SKM-1 (cell line): Measurements from ENCODE around the gene HPS4.
A peak's percentile ranks its signal among the peaks of the same experiment; 100 is the strongest.

Experiments
- DNase-seq: peaks from one replicate; lab custom pipeline; 2025; ENCODE audit not compliant: unreplicated experiment; lab: John Stamatoyannopoulos, UW

HPS4 gene

GRCh38 chr22:26499188-26499703, 15.7 kb upstream of the HPS4 start:
- no peak for DNase-seq

DNA sequence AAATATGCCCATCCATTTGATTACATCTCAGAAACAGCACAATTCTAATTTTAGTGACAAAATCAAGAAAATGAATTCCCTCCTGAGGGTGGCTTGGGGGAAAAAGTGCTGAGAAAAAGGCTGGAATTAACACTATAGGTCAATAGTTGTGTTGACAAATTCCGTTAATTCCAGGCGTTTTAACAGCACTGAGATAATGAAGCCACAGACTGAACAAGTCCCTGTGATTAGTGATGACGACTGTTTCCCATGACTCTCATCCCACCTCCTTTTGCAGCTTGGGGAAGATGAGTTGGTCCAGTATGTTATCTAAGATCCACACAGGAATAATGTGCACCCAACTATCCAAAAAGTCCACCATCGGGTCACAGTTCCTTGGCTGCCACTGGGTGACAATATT, 12.9 kb upstream of the HPS4 start:
- no peak for DNase-seq

GRCh38 chr22:26494506-26494905, 10.9 kb upstream of the HPS4 start:
- no peak for DNase-seq

DNA sequence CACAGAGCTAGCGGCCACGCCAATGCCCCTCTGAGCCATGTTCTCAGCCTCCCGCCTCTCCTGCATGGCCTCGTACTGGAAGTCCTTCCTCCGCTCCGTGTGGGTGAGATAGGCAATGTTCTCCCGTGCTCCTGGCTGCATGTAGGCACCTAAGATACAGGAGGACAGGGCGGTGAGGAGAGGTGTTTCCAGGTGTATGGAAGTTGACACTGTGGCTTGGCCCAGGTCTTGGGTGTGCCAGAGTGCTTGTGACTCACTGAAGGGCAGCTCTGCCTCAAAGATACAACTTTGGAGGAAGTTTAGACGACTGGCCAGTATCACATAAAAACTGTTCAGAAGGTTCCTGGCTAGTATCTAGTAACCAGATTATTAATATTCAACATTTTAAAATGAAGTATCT, 8.6 kb upstream of the HPS4 start:
- DNase-seq = no peak

DNA sequence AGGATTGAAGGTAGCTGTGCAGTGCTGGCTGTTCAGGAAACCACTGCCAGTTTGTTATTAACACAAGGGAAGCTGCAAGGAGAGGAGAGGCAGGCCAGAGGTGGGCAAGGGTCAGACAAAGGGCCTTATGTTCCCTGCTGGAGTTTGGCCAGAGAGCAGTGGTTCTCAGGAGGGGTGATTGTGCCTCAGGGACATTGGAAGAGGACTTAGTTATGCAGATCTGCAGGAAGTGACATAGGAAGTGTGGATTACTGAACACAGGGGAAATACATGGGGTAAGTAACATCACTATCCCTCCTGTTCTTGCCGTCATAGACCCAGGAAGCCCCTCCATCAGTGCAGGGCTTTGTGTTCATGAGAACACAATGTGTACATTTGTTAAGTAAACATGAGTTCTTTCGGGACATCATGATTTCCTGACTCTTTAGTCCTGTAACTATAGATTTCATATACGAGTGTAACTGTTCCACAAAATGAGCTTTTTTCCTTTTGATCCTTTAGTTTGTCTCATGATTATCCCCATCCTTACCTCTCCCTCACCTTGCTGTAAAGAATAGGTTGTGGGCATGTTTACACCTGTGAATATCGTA, 6.0 kb upstream of the HPS4 start:
- no peak for DNase-seq

- no peak for DNase-seq
Observed at GRCh38 chr22:26487996-26488395, 4.4 kb upstream of the HPS4 start.

DNA sequence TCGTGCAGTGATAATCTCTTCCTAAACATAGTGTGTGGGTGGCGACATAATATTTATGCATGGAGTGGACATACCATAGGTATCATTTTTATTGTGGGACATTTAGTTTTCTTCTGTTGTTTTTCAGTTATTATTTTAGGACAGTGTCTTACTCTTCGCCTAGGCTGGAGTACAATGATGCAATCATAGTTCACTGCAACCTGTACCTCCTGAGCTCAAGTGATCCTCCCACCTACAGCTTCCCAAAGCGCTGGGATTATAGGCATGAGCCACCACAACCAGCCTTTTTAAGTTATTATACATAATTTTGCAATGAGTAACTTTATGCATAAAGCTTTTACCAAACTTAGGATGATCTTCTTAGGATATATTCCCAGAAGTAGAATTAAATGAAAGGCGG, 2.8 kb upstream of the HPS4 start:
- DNase-seq = no peak

- no peak for DNase-seq
Observed at GRCh38 chr22:26485806-26486390, 2.3 kb upstream of the HPS4 start.

GRCh38 chr22:26485013-26485412, 1.4 kb upstream of the HPS4 start:
- DNase-seq = no peak

GRCh38 chr22:26484360-26484706, 750 bp upstream of the HPS4 start:
- no peak for DNase-seq

- DNase-seq = no peak
Observed at GRCh38 chr22:26483043-26483438, 542 bp downstream of the HPS4 start.

DNA sequence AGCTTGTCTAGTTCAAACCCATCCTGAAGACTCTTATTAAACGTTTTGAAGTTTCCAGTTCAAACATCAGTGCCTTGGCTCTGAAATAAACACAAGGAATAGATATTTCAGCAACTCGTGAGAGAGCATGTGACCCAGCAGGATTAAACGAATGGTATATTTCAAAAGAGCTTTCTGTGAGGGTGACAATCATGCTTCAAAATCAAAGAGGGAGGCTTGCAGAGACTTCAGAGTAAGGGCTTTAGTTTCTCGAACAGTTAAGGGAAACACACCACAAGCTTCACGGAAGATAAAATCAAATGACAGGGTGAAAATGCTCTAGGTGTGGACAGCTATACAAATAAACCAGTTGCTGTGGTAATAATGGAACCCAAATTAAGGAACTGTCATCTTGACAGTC, 1.4 kb downstream of the HPS4 start:
- DNase-seq = no peak

DNA sequence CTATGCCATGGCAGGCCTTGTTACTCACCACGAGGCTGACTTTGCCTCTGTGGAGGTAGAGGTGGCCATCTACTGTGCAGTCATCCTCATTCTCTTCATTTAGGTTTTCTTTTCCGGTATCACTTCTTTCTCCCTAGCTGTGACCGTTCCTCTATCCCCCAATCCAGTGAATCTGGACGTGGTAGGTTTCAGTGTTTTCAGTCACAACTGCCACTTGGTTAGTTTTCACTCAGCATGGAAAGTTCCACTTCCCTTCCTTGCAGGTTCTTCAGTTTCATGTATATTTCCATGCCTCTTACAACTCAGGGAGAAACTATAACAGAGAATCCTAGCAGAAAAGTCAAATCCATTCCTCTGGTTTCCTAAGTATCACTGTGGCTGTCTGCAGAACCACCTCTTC, 1.9 kb downstream of the HPS4 start:
- no peak for DNase-seq

GRCh38 chr22:26481112-26481693, 2.4 kb downstream of the HPS4 start:
- DNase-seq = no peak

DNA sequence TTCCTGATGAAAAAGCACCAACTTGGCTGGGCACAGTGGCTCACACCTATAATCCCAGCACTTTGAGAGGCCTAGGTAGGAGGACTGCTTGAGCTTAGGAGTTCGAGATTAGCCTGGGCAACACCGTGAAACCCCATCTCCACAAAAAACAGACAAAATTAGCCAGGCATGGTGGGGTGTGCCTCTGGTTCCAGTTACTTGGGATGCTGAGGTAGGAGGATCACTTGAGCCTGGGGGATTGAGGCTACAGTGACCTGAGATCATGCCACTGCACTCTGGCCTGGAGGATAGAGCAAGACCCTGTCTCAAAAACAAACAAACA, 3.0 kb downstream of the HPS4 start:
- no peak for DNase-seq

DNA sequence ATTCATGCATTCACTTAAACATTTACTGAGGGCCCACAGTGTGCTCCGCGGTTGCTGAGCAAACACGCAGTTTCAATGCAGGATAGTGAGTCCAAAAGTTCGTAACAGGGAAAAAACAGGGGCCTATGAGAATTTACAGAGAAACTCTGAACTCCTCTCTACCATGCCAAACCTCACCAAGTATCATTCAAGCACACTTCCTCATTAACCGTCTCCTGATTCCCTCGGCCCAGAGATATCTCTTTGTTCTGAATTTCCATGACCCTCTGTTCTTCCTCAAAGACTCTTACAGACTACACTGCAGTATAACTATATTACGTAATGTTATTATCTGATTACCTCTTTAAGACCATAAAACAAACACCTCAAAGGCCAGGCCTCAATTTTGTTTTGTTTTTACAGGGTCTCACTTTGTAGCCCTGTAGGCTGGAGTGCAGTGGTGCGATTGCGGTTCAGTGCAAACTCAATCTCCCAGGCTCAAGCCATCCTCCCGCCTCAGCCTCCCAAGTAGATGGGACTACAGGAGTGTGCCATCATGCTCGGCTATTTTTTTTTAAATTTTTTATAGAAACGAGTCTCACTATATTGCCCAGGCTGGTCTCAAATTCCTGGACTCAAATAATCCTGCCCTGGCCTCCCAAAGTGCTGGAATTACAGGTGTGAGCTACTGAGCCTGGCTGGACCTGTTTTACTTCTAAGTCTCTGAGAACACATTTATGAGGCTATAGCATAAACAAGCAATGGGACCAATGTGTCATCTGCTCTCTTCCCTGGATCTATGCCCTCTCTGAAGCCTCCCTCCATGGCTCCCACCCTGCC, 3.6 kb downstream of the HPS4 start:
- DNase-seq = peak; percentile 29

GRCh38 chr22:26479043-26479791, 4.4 kb downstream of the HPS4 start:
- DNase-seq = no peak

GRCh38 chr22:26477341-26477731, 6.2 kb downstream of the HPS4 start:
- DNase-seq = no peak

DNA sequence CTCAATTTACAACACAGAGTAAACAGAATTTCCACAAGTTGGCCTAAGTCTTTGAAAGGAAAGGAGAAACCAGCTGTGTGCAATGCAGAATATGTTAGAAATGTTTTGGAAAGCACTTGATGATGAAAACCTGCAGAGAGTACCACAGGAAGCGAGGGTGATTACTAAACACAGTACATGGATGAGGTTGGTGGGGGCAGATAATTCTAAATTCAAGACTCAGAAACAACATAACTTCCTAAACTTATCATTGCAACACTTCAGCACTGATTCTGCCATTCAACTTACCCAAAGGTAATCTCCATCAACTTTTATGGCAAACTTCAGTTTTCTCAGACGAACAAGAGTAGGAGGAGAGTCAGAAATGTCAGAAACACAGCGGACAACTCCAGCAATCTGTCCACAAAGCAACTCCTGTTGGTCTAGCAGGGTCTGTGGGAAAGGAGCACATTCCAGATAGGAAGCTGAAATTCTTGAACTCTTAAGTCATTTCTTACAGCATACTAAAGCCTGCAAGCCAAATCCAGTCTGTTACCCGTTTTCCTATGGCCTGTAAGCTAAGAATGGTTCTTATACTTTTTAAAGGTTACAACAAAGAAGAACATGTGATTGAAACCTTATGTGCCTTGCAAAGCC, 6.8 kb downstream of the HPS4 start:
- peak; percentile 8 for DNase-seq

DNA sequence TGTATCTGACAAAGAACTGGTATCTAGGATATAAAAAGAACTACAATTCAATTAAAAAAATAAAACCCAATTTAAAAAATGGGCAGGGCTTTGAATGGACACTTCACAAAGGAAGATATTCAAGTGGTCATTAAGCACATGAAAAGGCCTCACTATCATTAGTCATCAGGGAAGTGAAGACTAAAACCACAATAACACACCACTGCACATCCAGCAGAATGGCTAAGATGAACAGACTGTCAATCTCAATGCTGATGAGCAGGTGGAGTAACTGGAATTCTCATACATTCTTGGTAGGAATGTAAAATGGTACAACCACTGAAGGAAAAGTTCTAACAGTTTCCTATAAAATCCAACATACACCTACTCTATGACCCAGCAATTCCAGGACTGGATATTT, 8.9 kb downstream of the HPS4 start:
- DNase-seq = no peak

- DNase-seq = no peak
Observed at GRCh38 chr22:26471522-26471921, 12.1 kb downstream of the HPS4 start.
